ENCODE results near the gene TTLL3. TPM values are rescaled to one million over a fixed set of nuclear protein-coding genes. Genes with fewer than 3 reads are reported as not detected.

Gene TTLL3
- total and polyA plus RNA-seq, 2 of the 8 experiments (the other 6 are each of a cell fraction or from before 2014, with no cell fraction given): 5.9 to 8.9 TPM

DNA sequence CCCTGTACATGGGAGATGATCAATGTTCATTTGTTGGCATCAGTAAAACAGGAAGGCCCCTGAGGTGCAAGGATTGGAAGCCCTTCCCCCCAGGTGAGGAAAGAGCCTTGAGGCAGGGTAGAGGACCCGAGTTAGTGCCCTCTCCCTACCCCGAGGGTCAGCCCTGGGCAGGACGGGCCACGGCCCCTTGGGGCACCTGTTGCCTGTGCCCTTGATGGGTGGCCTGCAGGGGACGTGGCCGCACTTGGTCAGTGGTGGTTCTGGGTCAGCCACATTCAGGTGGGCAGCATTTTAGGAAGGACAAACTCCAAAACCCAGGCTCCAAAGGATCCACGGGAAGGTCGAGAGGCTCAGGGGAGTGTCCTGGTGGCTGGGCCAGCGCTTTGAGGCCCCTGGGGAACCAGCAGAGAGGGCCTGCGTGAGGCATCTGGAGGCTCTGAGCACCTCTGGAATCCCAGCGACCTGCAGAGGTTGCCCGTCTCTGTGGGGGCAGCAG is 49.5 kb downstream of the TTLL3 start:
- no peak for FAIRE-seq
- Histone ChIP-seq H3K14ac (ENCODE audit: insufficient read length) (no peak overlapping the region), H3K27me3 (replicated peaks in 1 of 4; ENCODE audit: control insufficient read depth in 3 of 4, extremely low read depth in 1 of 4, insufficient read depth in 3 of 4, low read length in 3 of 4) (peaks cover 0 to 12% (median 4%) of the 10 kb centered on the region in 4 experiments; a peak in 3 of 7 replicates), H3K23me2 (ENCODE audit: low read depth, low read length) (peaks cover 4% of the 10 kb centered on the region; the same call in 1 of the 2 replicates), H2BK120ac (replicated peaks; ENCODE audit: low read depth, low read length) (no peak overlapping the region), H3K4ac (replicated peaks; ENCODE audit: insufficient read length, low read depth, low read length) (no peak overlapping the region), H3K9ac (replicated peaks in 1 of 4; ENCODE audit: extremely low read depth in 1 of 4, low read depth in 3 of 4, low read length in 3 of 4) (no peak overlapping the region), H3K79me1 (ENCODE audit: low read depth, low read length) (no peaks in the 10 kb centered on the region), H3K79me2 (ENCODE audit: control insufficient read depth in 1 of 2, insufficient read depth in 2 of 2, low read length in 2 of 2) (no peaks in the 10 kb centered on the region), H2BK12ac (ENCODE audit: low read depth, low read length) (no peak overlapping the region), H4K8ac (ENCODE audit: extremely low read depth, insufficient read depth, low read length) (no peak overlapping the region), H2BK20ac (ENCODE audit: low read length) (no peak overlapping the region), H2BK15ac (ENCODE audit: low read length) (0 out of 2 replicates have a peak overlapping the region, but pooled peaks have one; percentile 46), H3K27ac (ENCODE audit: low read depth, low read length) (no peak overlapping the region), H4K5ac (ENCODE audit: insufficient read length, low read depth, low read length) (no peak overlapping the region), H3K4me1 (replicated peaks in 1 of 4; ENCODE audit: control insufficient read depth in 3 of 4, insufficient read depth in 4 of 4, low read length in 3 of 4) (peaks cover 0 to 5% (median 3%) of the 10 kb centered on the region in 4 experiments; a peak in 6 of 7 replicates), H4K91ac (replicated peaks; ENCODE audit: insufficient read length, low read length) (no peak overlapping the region), H3K36me3 (ENCODE audit: control insufficient read depth in 2 of 4, insufficient read depth in 4 of 4, low read length in 3 of 4) (no peaks in the 10 kb centered on the region), H2AFZ (ENCODE audit: low read length) (no peak overlapping the region), H2BK5ac (ENCODE audit: low read depth, low read length) (peak overlapping the region; percentile 16; the same call in 1 of the 2 replicates), H3K4me3 (ENCODE audit: extremely low read depth in 1 of 4, insufficient read depth in 2 of 4, low read depth in 3 of 4, low read length in 4 of 4) (no peak overlapping the region), H3K4me2 (ENCODE audit: insufficient read depth in 1 of 2, low read depth in 2 of 2, low read length in 2 of 2) (no peak overlapping the region), H2AK5ac (ENCODE audit: low read depth, low read length) (no peak overlapping the region), H3K23ac (ENCODE audit: insufficient read length) (no peak overlapping the region), H3K56ac (replicated peaks; ENCODE audit: insufficient read length, low read depth, low read length) (no peak overlapping the region), H3K18ac (ENCODE audit: extremely low read depth, low read length) (no peak overlapping the region), H4K20me1 (replicated peaks in 1 of 2; ENCODE audit: control insufficient read depth in 1 of 2, insufficient read depth in 2 of 2, low read length in 2 of 2) (no peaks in the 10 kb centered on the region), H3K9me3 (ENCODE audit: insufficient read depth in 2 of 2, low read depth in 1 of 2, low read length in 1 of 2) (no peaks in the 10 kb centered on the region)
- DNase-seq (ENCODE audit: low read depth in 1 of 2, low spot score in 2 of 2): no peak
- CTCF ChIA-PET (ENCODE audit: partially characterized antibody): interaction anchor here (0.6 to 1.9 kb wide), 3 partner anchors 72 to 88 kb away, joined by 3 to 4 read pairs (median 4); no protein-coding TSS in a partner anchor
- POLR2A ChIA-PET (ENCODE audit: partially characterized antibody): interaction anchor here (1.1 kb wide), 1 partner anchor 44 kb away, joined by 3 read pairs; no protein-coding TSS in a partner anchor
- WGBS, 2 experiments (ENCODE audit: extremely low coverage in 1 of 2, insufficient coverage in 1 of 2, insufficient read length in 1 of 2, insufficient replicate concordance in 2 of 2, low coverage in 1 of 2, low lambda C conversion rate in 2 of 2, missing lambda C conversion rate in 1 of 2): 88% methylated on average over 12 of the region's 12 CpGs; no CpG with 5 or more reads in 1 of the 2 experiments
- TF ChIP-seq, protein P1, sequence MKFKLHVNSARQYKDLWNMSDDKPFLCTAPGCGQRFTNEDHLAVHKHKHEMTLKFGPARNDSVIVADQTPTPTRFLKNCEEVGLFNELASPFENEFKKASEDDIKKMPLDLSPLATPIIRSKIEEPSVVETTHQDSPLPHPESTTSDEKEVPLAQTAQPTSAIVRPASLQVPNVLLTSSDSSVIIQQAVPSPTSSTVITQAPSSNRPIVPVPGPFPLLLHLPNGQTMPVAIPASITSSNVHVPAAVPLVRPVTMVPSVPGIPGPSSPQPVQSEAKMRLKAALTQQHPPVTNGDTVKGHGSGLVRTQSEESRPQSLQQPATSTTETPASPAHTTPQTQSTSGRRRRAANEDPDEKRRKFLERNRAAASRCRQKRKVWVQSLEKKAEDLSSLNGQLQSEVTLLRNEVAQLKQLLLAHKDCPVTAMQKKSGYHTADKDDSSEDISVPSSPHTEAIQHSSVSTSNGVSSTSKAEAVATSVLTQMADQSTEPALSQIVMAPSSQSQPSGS (IDR thresholded peaks at IDR 0.05; ENCODE audit: low read length): no peak
- TF ChIP-seq, protein P2, sequence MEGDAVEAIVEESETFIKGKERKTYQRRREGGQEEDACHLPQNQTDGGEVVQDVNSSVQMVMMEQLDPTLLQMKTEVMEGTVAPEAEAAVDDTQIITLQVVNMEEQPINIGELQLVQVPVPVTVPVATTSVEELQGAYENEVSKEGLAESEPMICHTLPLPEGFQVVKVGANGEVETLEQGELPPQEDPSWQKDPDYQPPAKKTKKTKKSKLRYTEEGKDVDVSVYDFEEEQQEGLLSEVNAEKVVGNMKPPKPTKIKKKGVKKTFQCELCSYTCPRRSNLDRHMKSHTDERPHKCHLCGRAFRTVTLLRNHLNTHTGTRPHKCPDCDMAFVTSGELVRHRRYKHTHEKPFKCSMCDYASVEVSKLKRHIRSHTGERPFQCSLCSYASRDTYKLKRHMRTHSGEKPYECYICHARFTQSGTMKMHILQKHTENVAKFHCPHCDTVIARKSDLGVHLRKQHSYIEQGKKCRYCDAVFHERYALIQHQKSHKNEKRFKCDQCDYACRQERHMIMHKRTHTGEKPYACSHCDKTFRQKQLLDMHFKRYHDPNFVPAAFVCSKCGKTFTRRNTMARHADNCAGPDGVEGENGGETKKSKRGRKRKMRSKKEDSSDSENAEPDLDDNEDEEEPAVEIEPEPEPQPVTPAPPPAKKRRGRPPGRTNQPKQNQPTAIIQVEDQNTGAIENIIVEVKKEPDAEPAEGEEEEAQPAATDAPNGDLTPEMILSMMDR (IDR thresholded peaks at IDR 0.05; ENCODE audit: control extremely low read depth in 1 of 3, insufficient read depth in 1 of 3, low read depth in 1 of 3, low read length in 3 of 3): no peak
- TF ChIP-seq SAP30 (IDR thresholded peaks at IDR 0.05; ENCODE audit: insufficient read depth, insufficient replicate concordance, low read length) (no peak), TAF7 (optimal IDR thresholded peaks at IDR 0.05; ENCODE audit: borderline replicate concordance, low read depth, low read length) (no peak), EGR1 (IDR thresholded peaks at IDR 0.05; ENCODE audit: borderline replicate concordance, low read depth, low read length) (no peak), CREB1 (IDR thresholded peaks at IDR 0.05) (no peak), SP1 (IDR thresholded peaks at IDR 0.05; ENCODE audit: low read depth, low read length) (no peak)
- TF ChIP-seq, protein P3, sequence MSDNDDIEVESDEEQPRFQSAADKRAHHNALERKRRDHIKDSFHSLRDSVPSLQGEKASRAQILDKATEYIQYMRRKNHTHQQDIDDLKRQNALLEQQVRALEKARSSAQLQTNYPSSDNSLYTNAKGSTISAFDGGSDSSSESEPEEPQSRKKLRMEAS (IDR thresholded peaks at IDR 0.05): no peak

Data from H1 (cell line).